Suprapubic skin (tissue), 3 donors: ENCODE measurements around the gene OR8A1.

Source experiments
- CTCF ChIP-seq, 2 donors: fragments of 200-600 bp in 1 of 2; fragments of 450-650 bp in 1 of 2; sonication (generic) in 1 of 2; IDR thresholded peaks; one replicate each; pipeline ENCODE4 v1.5.1; 2016 to 2019; ENCODE audit warnings: antibody characterized with exemption in 2 of 2, mild to moderate bottlenecking in 1 of 2, moderate library complexity in 1 of 2
- EP300 ChIP-seq: sonication (generic); formaldehyde crosslinking; IDR thresholded peaks from one replicate; pipeline ENCODE4 v1.6.1; 2017; ENCODE audit warnings: antibody characterized with exemption
- POLR2A ChIP-seq, 2 donors: fragments of 450-650 bp; IDR thresholded peaks; one replicate each; pipeline ENCODE4 v1.6.1; 2017; ENCODE audit warnings: antibody characterized with exemption in 2 of 2, mild to moderate bottlenecking in 2 of 2, moderate library complexity in 2 of 2

DNA sequence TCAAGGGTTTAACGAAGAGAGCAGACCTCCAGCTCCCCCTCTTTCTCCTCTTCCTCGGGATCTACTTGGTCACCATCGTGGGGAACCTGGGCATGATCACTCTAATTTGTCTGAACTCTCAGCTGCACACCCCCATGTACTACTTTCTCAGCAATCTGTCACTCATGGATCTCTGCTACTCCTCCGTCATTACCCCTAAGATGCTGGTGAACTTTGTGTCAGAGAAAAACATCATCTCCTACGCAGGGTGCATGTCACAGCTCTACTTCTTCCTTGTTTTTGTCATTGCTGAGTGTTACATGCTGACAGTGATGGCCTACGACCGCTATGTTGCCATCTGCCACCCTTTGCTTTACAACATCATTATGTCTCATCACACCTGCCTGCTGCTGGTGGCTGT lies 363 bp downstream of the OR8A1 start:
- TF ChIP-seq CTCF (IDR thresholded peaks at IDR 0.05), result no peak
- TF ChIP-seq POLR2A (IDR thresholded peaks at IDR 0.05), result no peak
- no peak for TF ChIP-seq EP300
